Measurements from ENCODE around the gene CDC42EP4. TPM values are rescaled to one million over a fixed set of nuclear protein-coding genes. Genes with fewer than 3 reads are reported as not detected.

The CDC42EP4 gene
- total RNA-seq, 1 experiment from 2014 or later, result 52.4 TPM

- H3K9me3 ChIP-seq, result no peaks in the 10 kb centered on the region
- no peak for DNase-seq
- no peaks in the 10 kb centered on the region for H3K27me3 ChIP-seq
- H3K36me3 ChIP-seq, result no peaks in the 10 kb centered on the region
- H3K4me3 ChIP-seq, result no peak overlapping the region
Measured at GRCh38 chr17:73348018-73348828, 36.4 kb upstream of the CDC42EP4 start.

- H3K4me3 ChIP-seq, result no peak overlapping the region
- H3K36me3 ChIP-seq, result no peaks in the 10 kb centered on the region
- no peaks in the 10 kb centered on the region for H3K9me3 ChIP-seq
- no peaks in the 10 kb centered on the region for H3K27me3 ChIP-seq
- DNase-seq, result peak; percentile 85
Measured at GRCh38 chr17:73347351-73347750, 35.5 kb upstream of the CDC42EP4 start.

GRCh38 chr17:73346501-73347162, 34.8 kb upstream of the CDC42EP4 start:
- no peaks in the 10 kb centered on the region for H3K9me3 ChIP-seq
- DNase-seq, result no peak
- no peaks in the 10 kb centered on the region for H3K27me3 ChIP-seq
- H3K36me3 ChIP-seq, result no peaks in the 10 kb centered on the region
- no peak overlapping the region for H3K4me3 ChIP-seq

- H3K27me3 ChIP-seq, result no peaks in the 10 kb centered on the region
- no peaks in the 10 kb centered on the region for H3K9me3 ChIP-seq
- no peak overlapping the region for H3K4me3 ChIP-seq
- no peak for DNase-seq
- no peaks in the 10 kb centered on the region for H3K36me3 ChIP-seq
Measured at GRCh38 chr17:73343739-73344454, 32.1 kb upstream of the CDC42EP4 start.

- H3K4me3 ChIP-seq, result no peak overlapping the region
- H3K9me3 ChIP-seq, result no peaks in the 10 kb centered on the region
- peak; percentile 16 for DNase-seq
- no peaks in the 10 kb centered on the region for H3K27me3 ChIP-seq
- H3K36me3 ChIP-seq, result no peaks in the 10 kb centered on the region
Measured at GRCh38 chr17:73343168-73343634, 31.4 kb upstream of the CDC42EP4 start.

- no peak overlapping the region for H3K4me3 ChIP-seq
- H3K9me3 ChIP-seq, result no peaks in the 10 kb centered on the region
- no peaks in the 10 kb centered on the region for H3K27me3 ChIP-seq
- H3K36me3 ChIP-seq, result no peaks in the 10 kb centered on the region
- peak; percentile 73 for DNase-seq
Measured at GRCh38 chr17:73342541-73343167, 30.9 kb upstream of the CDC42EP4 start.

GRCh38 chr17:73342050-73342522, 30.3 kb upstream of the CDC42EP4 start:
- H3K36me3 ChIP-seq, result no peaks in the 10 kb centered on the region
- no peaks in the 10 kb centered on the region for H3K27me3 ChIP-seq
- no peak overlapping the region for H3K4me3 ChIP-seq
- peak; percentile 96 for DNase-seq
- no peaks in the 10 kb centered on the region for H3K9me3 ChIP-seq

- Histone ChIP-seq H3K9me3 (no peaks in the 10 kb centered on the region), H3K4me3 (no peak overlapping the region), H3K27me3 (no peaks in the 10 kb centered on the region), H3K36me3 (no peaks in the 10 kb centered on the region)
- no peak for DNase-seq
Measured at GRCh38 chr17:73341350-73342049, 29.7 kb upstream of the CDC42EP4 start.

GRCh38 chr17:73340093-73340596, 28.3 kb upstream of the CDC42EP4 start:
- Histone ChIP-seq H3K9me3 (no peaks in the 10 kb centered on the region), H3K36me3 (no peaks in the 10 kb centered on the region), H3K4me3 (no peak overlapping the region), H3K27me3 (no peaks in the 10 kb centered on the region)
- peak; percentile 86 for DNase-seq

GRCh38 chr17:73338566-73339197, 26.9 kb upstream of the CDC42EP4 start:
- Histone ChIP-seq H3K36me3 (no peaks in the 10 kb centered on the region), H3K4me3 (no peak overlapping the region), H3K27me3 (no peaks in the 10 kb centered on the region), H3K9me3 (no peaks in the 10 kb centered on the region)
- DNase-seq, result no peak

GRCh38 chr17:73338050-73338521, 26.3 kb upstream of the CDC42EP4 start:
- DNase-seq, result no peak
- H3K4me3 ChIP-seq, result no peak overlapping the region

GRCh38 chr17:73337330-73337710, 25.5 kb upstream of the CDC42EP4 start:
- no peak for DNase-seq
- Histone ChIP-seq H3K36me3 (no peaks in the 10 kb centered on the region), H3K27me3 (no peaks in the 10 kb centered on the region), H3K4me3 (no peak overlapping the region), H3K9me3 (no peaks in the 10 kb centered on the region)

More at GRCh38 chr17:73338050-73338521, 26.3 kb upstream of the CDC42EP4 start:
- H3K27me3 ChIP-seq, result no peaks in the 10 kb centered on the region
- no peaks in the 10 kb centered on the region for H3K9me3 ChIP-seq
- no peaks in the 10 kb centered on the region for H3K36me3 ChIP-seq

GRCh38 chr17:73336408-73337329, 24.9 kb upstream of the CDC42EP4 start:
- Histone ChIP-seq H3K9me3 (no peaks in the 10 kb centered on the region), H3K4me3 (no peak overlapping the region), H3K27me3 (no peaks in the 10 kb centered on the region), H3K36me3 (no peaks in the 10 kb centered on the region)
- DNase-seq, result no peak

GRCh38 chr17:73335591-73336407, 24.0 kb upstream of the CDC42EP4 start:
- Histone ChIP-seq H3K36me3 (no peaks in the 10 kb centered on the region), H3K4me3 (no peak overlapping the region), H3K27me3 (no peaks in the 10 kb centered on the region), H3K9me3 (no peaks in the 10 kb centered on the region)
- DNase-seq, result no peak
